ENCODE data around the gene FBXL19. TPM values are rescaled to one million over a fixed set of nuclear protein-coding genes. Genes with fewer than 3 reads are reported as not detected.

The FBXL19 gene
- total and polyA plus RNA-seq, 9 of the 15 experiments (the other 6 are each of a cell fraction or from before 2014, with no cell fraction given), result 0.13 to 48.0 (median 13.5) TPM; not detected in 1

DNA sequence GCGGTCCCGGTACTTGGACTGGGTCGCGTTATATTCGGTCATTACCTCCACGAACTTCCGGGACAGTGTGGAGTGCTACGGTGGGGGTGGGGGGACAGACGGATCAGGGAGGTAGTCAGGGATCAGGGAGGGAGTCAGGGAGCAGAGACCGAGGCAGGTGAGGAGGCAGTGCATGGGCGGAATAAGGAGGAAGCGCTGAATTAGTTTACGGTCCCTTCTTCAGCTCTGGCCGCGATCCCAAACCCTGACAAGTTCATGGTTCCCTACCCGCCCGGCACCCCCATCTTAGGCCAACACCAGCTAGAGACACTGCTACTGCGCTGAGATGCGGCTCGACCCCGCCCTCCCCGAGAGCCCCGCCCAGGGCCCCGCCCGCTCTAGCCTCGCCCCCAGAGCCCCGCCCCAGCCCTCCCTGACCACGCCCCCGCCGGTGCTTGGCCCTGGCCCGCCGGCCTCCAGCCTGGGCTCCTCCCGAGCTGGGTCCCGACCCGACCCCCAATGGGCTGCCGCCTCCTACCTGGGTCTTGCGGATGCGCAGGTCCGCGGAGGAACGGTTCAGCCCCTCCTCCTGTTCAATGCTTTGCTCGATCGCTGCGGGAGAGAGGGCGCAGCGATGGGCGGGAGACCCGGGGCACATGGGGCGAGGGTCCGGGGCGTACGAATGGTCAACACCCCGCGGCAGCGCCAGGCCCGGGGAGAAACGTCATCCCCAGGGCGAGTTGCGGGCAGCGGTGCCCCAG lies 73.8 kb downstream of the FBXL19 start (continued):
- TF ChIP-seq, protein P1, sequence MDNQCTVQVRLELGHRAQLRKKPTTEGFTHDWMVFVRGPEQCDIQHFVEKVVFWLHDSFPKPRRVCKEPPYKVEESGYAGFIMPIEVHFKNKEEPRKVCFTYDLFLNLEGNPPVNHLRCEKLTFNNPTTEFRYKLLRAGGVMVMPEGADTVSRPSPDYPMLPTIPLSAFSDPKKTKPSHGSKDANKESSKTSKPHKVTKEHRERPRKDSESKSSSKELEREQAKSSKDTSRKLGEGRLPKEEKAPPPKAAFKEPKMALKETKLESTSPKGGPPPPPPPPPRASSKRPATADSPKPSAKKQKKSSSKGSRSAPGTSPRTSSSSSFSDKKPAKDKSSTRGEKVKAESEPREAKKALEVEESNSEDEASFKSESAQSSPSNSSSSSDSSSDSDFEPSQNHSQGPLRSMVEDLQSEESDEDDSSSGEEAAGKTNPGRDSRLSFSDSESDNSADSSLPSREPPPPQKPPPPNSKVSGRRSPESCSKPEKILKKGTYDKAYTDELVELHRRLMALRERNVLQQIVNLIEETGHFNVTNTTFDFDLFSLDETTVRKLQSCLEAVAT (IDR thresholded peaks at IDR 0.05), result peak; percentile 35 to 63; a peak in 1 of 4 replicates
- TF ChIP-seq FOXJ3 (CRISPR knock-in tag; IDR thresholded peaks at IDR 0.05), result no peak
- no peak for TF ChIP-seq TRIM24 (IDR thresholded peaks at IDR 0.05)
- no peak for TF ChIP-seq RBM14 (IDR thresholded peaks at IDR 0.05; ENCODE audit: borderline replicate concordance, insufficient read depth, low read depth, low read length)
- no peak for TF ChIP-seq PCBP2 (IDR thresholded peaks at IDR 0.05; ENCODE audit: low read depth, low read length, poor library complexity, severe bottlenecking)
- TF ChIP-seq, protein P2, sequence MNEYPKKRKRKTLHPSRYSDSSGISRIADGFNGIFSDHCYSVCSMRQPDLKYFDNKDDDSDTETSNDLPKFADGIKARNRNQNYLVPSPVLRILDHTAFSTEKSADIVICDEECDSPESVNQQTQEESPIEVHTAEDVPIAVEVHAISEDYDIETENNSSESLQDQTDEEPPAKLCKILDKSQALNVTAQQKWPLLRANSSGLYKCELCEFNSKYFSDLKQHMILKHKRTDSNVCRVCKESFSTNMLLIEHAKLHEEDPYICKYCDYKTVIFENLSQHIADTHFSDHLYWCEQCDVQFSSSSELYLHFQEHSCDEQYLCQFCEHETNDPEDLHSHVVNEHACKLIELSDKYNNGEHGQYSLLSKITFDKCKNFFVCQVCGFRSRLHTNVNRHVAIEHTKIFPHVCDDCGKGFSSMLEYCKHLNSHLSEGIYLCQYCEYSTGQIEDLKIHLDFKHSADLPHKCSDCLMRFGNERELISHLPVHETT (CRISPR knock-in tag; conservative IDR thresholded peaks at IDR 0.05 in 1 of 2, IDR thresholded peaks at IDR 0.05 in 1 of 2), result peak in 1 of 2 experiments; percentile 51; a peak in 1 of 4 replicates
- TF ChIP-seq, protein P3, sequence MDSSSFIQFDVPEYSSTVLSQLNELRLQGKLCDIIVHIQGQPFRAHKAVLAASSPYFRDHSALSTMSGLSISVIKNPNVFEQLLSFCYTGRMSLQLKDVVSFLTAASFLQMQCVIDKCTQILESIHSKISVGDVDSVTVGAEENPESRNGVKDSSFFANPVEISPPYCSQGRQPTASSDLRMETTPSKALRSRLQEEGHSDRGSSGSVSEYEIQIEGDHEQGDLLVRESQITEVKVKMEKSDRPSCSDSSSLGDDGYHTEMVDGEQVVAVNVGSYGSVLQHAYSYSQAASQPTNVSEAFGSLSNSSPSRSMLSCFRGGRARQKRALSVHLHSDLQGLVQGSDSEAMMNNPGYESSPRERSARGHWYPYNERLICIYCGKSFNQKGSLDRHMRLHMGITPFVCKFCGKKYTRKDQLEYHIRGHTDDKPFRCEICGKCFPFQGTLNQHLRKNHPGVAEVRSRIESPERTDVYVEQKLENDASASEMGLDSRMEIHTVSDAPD (CRISPR knock-in tag; IDR thresholded peaks at IDR 0.05), result no peak
- no peak for TF ChIP-seq HDAC8 (tag; IDR thresholded peaks at IDR 0.05)
- TF ChIP-seq, protein P4, sequence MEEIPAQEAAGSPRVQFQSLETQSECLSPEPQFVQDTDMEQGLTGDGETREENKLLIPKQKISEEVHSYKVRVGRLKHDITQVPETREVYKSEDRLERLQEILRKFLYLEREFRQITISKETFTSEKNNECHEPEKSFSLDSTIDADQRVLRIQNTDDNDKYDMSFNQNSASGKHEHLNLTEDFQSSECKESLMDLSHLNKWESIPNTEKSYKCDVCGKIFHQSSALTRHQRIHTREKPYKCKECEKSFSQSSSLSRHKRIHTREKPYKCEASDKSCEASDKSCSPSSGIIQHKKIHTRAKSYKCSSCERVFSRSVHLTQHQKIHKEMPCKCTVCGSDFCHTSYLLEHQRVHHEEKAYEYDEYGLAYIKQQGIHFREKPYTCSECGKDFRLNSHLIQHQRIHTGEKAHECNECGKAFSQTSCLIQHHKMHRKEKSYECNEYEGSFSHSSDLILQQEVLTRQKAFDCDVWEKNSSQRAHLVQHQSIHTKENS (CRISPR knock-in tag; IDR thresholded peaks at IDR 0.05), result no peak
- no peak for TF ChIP-seq ZNF766 (CRISPR knock-in tag; conservative IDR thresholded peaks at IDR 0.05)
- TF ChIP-seq SIN3A (IDR thresholded peaks at IDR 0.05; ENCODE audit: borderline replicate concordance in 2 of 2, control insufficient read depth in 1 of 2, low read depth in 2 of 2, low read length in 2 of 2), result peak in 1 of 2 experiments; percentile 36; a peak in 1 of 4 replicates
- TF ChIP-seq, protein P5, sequence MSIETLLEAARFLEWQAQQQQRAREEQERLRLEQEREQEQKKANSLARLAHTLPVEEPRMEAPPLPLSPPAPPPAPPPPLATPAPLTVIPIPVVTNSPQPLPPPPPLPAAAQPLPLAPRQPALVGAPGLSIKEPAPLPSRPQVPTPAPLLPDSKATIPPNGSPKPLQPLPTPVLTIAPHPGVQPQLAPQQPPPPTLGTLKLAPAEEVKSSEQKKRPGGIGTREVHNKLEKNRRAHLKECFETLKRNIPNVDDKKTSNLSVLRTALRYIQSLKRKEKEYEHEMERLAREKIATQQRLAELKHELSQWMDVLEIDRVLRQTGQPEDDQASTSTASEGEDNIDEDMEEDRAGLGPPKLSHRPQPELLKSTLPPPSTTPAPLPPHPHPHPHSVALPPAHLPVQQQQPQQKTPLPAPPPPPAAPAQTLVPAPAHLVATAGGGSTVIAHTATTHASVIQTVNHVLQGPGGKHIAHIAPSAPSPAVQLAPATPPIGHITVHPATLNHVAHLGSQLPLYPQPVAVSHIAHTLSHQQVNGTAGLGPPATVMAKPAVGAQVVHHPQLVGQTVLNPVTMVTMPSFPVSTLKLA (conservative IDR thresholded peaks at IDR 0.05), result peak in 1 of 2 experiments; percentile 56; a peak in 1 of 4 replicates
- TF ChIP-seq MXI1 (IDR thresholded peaks at IDR 0.05; ENCODE audit: low read depth, low read length), result no peak
- no peak for TF ChIP-seq RAD51 (IDR thresholded peaks at IDR 0.05; ENCODE audit: borderline replicate concordance, low read depth)
- TF ChIP-seq PHF8 (IDR thresholded peaks at IDR 0.05; ENCODE audit: borderline replicate concordance, low read length), result peak; percentile 80
- TF ChIP-seq, protein P6, sequence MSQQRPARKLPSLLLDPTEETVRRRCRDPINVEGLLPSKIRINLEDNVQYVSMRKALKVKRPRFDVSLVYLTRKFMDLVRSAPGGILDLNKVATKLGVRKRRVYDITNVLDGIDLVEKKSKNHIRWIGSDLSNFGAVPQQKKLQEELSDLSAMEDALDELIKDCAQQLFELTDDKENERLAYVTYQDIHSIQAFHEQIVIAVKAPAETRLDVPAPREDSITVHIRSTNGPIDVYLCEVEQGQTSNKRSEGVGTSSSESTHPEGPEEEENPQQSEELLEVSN (IDR thresholded peaks at IDR 0.05; ENCODE audit: borderline replicate concordance in 1 of 2, extremely low read depth in 1 of 2, insufficient read depth in 1 of 2, insufficient read length in 1 of 2, low read depth in 1 of 2, low read length in 1 of 2, poor library complexity in 1 of 2, severe bottlenecking in 1 of 2), result peak; percentile 15 to 41

Data from K562 (cell line).